Fibroblast of the conjunctiva (primary cell): Measurements from ENCODE around the gene CDPF1.

Source experiments
- DNase-seq: peaks from one replicate; pipeline ENCODE4 v3.0.0-alpha.2; 2010; ENCODE audit warnings: low read depth

The CDPF1 gene, protein sequence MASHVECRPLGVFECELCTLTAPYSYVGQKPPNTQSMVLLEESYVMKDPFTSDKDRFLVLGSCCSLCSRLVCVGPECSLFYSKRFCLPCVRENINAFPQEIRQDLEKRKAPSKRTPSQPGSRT

DNA sequence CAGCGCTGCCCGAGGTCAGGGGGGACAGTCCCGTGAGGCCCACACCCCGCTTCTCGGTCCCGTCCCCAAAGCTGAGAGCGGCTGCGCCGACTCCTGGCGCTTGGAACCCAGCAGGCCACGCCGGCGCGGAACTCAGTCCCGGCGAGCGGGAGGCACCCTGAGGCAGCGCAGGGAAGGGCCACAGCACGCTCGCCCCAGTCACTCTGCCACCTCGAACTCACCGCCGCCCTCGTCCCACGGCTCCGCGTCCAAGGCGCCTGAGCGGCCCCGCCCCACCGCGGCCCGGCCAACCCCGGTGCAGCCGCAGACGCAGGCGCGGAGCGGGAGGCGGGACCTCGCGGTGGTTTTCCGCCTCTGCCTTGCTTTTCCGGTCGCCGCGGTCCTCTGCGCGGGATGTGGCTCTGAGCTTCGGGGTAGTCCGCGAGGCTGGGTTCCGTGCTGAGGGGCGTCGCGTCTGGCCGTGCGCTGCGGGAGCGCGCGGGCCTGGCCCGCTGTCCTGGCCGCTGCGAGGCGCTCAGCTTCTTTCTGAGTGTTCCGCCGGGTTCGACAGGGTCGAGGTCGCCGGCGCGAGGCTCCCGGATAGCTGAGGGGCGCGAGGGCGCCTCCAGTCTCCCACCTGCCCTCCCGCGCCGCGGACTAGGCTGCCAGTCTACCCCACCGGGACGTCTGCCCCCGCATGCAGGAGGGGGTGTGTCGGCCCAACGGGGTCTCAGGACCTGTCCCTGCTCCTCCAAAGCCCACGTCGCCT lies at the start of gene CDPF1:
TSS of gene CDPF1 (minus strand) at position 259 of the 748 bp plus-strand sequence. CDS start 2,009 bp downstream, outside the sequence.
- peak; percentile 35 for DNase-seq

DNA sequence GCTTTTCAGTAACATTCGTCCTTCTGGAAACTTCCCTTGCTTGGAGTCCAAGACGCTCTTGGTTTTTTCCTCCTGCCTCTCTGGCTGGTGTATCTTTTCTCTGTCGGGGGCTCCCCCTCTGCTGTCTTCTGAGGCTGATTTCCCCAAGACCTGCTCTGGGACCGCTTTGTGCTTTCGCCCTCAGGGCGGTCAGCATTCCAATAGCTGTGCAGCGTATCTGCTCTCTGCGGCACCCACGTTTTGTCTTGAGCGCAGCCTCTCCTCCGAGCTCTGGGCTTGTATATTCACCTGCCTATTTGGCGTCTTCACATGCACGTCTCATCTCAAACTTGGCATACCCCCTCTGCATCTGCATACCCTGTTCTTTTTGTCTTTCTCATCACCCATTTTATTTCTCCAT lies 49.0 kb upstream of the CDPF1 start:
- DNase-seq: no peak

DNA sequence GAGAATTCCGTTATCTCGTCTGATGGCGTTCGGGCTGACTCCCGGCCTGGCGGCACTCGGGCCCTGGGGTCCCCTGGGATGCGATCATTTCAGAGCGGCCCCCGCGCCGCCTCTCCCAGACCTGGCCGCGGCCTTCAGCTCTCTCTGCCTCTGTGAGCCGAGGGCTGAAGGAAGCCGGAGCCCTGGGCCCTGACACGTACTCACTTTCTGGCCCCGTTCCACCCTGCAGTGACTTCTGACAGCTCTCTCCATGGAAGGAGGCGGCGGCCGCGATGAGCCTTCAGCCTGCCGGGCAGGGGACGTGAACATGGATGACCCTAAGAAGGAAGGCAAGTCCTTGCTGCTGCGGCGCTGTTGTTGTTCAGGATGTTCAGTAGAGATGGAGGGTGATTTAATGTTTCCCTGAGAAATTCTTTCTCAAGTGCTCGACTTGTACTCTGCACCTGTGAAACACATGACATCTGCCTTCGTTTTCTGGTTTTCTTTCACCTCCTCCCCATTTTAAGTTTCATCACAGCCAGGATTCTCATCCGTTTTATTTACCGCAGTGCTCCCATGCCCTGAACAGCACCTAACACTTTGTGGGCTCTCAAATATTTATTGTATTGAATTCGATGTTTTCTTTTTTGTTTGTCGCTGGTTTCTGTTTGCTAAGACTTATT lies 47.2 kb upstream of the CDPF1 start:
- DNase-seq: no peak

DNA sequence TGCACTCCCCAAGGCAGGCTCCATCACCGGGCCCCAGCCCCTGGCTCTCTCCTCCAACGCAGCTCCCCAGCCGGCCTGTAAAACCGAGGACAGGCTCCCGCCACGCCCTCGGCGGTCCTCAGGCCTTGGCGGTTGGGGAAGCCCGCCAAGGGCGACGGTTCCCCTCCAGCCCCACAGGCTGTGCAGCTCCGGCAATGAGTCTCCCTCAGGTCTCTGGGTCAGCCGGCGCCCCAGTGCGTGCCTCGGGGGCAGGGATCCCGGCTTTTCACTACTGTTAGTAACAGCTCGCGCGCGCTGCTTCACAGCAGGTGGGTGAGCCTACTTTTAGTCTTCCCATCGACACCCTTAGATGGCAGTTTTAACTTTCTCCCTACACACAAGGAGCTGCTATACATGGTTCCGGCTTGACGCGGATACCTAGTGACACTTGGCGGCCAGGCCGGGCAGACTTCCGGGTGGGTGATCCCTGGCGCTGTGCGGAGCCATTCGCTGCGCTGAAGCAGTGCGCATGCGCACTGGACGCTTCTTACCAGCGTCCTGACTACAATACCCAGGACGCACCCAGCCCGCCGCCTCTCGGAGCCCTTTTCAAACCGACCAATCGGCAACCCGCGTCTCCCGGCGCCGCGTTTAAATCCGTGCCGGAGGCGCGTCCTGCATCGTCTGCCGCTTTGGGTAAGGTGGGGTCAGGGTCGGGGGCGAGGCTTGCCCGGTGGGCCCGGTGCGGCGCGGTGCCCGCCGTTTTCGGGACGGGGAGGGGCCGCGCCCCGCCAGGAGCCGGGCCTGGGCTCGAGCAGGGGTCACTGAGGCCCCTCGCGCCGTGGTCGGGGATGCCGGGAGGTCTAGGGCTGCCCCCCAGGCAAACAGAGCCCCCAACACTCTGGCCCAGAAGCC lies 46.4 kb upstream of the CDPF1 start, which contains the start of gene GTSE1:
TSS of gene GTSE1 (plus strand) at position 614 of the 894 bp plus-strand sequence. CDS start 531 bp downstream, outside the sequence.
- DNase-seq: peak; percentile 98

DNA sequence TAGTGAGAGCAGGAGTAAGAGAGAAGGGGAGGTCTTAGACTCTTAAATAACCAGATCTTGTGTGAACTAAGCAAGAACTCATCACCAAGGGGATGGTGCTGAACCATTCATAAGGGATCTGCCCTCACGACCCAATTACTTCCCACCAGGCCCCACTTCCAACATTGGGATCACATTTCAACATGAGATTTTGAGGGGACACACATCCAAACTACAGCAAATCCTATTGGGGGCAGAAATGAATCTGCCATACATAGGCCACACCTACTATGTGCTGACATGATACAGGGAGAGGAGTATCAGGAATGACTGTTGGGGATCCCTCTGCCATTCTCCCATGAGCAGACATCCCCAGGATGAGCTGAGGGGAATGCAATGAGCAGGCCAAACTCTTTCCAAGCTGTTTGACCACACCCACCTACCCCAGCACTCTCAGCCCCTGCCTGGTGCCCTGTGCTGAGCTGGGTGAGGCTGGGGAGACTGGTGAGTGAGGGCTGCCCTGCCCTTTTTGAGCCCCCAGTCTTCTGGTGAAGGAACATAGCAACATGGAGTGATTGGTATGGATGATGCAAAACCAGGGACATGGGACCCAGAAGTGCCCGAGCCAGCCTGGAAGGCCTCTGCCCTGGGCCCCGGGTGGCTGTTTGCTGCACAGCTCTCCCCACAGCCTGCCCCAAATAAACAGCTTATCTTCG lies 45.3 kb upstream of the CDPF1 start:
- no peak for DNase-seq

DNA sequence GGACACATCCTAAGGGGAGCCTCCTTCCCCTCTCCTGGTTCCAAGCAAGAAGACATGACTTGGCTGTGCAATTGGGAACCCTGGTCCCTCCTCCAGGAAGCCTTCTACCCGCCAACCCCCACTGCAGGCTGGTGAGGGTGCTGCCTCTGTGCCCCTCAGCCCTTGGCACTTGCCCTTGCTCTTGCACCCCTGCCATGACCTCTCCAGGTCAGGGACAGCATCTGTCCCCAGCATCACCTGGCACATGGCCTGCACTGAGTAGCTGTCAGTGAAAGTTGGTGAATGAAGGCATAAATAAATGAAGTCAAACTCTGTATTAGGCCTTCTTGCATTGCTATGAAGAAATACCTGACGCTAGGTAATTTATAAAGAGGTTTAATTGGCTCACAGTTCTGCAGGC lies 44.7 kb upstream of the CDPF1 start:
- no peak for DNase-seq

DNA sequence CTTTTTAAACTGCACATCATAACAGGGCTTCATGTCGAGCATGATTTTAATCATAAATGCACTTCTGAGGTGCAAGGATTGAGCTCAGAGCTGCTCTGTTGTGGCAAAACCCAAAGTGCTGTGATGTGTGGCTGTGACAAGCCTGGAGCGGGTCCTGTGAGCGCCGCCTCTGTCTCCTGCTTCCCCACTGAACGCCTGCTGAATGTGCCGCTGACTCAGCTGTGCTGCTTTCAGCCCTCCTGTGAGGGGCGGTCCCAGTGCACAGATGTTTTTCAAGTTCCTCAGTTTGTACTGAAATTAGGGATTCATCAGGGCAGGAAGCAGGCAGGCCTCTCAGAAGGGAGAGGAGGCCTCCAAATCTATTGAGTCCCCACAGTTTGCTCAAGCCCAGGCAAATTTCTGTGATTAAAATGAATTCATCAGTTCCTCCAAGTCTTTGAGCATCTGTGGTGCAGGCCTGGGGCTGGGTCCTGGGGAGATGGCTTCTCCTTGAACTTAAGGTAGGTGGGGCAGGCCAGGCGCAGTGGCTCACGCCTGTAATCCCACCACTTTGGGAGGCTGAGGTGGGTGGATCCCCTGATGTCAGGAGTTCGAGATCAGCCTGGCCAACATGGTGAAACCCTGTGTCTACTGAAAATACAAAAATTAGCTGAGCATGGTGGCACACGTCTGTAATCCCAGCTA lies 43.6 kb upstream of the CDPF1 start:
- no peak for DNase-seq

DNA sequence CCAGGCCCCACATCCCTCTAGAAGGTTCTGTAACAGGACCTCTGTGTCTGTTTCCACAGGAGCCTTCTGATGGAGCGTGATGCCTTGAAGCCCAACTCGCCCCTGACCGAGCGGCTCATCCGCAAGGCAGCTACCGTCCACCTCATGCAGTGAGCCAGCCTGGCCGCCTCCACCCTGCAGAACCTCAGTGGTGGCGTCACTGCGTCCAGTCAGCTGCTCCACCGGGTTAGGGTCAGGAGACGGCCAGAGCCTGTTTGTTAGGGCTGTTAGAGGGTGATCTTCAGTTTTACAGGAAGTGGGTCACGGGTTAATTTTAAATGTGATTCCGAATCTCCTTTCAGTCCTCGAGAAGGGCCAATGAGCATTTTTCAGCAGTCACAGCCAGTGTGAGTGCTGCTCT lies 42.6 kb upstream of the CDPF1 start:
- no peak for DNase-seq

DNA sequence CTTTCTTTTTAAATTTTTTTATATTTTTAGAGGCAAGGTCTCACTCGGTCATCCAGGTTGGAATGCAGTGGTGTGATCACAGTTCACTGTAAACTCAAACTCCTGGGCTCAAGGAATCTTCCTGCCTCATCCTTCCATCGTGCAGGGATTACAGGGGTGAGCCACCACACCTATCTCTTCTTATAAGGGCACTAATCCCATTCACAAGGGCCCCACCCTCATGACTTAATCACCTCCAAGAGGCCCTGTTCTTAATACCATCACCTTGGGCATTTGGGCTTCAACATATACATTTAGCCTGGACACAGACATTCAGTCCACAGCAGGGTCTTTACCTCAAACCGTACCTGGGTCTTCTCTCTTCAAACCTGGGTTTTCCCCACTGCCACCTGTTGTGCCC lies 42.1 kb upstream of the CDPF1 start:
- DNase-seq: no peak

DNA sequence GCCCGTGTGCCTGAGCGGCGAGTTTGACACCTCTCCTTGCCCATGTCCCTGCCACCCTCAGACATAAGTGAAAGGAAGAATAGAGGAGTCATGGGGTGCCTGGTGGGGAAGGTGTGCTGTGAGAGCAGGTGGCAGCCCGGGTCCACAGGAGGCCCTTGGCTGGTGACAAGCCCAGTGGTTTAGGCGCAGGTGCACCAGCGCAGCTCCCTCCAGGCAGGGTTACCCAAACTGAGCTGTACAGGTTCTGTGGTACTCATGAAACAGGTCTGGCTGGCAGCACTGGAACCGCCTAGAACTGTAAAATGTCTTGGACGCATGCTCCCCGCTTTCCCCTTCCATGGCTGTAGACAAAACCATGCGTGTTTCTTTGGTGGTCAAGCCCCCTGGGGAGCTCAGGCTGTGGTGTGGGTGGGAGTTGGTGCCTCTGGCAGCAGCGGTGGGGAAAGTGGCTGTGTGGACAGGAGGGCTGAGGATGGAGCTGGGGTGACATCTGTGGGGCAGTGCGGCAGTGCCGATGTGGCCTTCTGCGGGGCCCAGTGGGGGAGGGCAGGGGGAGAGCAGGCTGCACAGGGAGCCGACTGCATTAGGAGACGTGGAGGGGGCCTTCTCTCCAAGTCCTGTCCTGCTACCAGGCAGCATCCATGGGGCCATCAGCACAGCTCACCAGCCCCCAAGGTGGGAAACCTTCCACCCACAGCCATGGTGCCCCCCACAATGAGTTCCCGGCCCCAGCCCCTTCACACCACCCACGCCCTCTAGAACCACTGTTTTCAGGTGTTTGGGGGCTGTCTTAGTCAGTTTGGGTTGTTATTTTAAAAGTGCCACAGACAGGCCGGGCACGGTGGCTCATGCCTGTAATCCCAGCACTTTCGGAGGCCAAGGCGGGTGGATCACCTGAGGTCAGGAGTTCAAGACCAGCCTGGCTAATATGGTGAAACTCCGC lies 41.0 kb upstream of the CDPF1 start:
- DNase-seq: no peak

DNA sequence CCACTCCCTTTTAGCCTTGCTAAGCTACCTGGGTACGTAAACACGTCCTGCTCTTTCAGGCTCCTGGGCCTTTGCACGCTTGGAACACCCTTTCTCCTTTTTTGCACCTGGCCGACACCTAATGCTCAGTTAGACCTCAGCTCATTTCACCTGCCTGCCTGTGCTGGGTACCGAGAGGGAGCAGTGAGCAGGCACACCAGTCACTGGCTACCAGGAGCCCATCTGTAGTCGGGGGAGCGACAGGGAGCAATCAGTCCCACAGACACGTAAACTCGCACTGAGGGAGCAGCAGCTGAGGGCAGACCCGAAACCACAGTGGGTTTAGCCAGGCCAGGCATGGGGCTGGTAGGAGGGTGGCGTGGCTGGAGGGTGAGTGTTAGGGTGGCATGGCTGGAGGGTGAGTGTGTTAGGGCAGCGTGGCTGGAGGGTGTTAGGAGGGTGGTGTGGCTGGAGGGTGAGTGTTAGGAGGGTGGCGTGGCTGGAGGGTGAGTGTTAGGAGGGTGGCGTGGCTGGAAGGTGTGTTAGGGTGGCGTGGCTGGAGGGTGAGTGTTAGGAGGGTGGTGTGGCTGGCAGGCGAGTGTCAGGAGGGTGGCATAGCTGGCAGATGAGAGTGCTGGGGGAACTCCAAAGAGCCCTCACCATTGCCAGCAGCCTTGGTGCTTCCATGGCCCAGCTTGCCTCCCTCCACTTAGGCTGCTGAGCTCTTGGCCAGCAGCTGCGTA lies 40.2 kb upstream of the CDPF1 start:
- no peak for DNase-seq

DNA sequence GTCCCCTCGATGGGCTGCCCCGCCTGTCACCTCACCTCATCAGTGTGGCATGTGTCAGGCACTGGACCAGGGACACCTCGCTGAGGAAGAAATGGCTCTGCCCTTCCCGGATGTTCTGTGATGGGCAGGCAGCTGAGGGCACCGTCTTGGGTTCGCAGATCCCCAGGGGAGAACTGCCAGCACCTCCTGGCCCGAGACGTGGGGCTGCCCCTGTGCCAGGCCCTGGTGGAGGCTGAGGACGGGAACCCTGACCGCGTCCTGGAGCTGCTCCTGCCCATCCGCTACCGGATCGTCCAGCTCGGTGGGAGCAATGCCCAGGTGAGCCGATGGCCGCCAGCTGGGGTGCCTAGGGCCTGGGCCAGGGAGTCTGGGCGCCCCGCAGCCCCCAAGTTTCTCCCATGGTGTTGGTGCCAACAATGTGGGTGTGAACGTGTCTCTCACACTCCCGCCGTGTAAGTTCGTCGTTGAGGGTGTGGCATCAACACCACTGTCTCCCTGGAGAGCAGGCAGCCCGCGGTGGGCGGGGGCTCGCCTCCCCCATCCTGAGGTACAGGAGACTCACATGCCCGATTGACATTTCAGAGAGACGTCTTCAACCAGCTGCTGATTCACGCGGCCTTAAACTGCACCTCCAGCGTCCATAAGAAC lies 39.3 kb upstream of the CDPF1 start:
- no peak for DNase-seq

DNA sequence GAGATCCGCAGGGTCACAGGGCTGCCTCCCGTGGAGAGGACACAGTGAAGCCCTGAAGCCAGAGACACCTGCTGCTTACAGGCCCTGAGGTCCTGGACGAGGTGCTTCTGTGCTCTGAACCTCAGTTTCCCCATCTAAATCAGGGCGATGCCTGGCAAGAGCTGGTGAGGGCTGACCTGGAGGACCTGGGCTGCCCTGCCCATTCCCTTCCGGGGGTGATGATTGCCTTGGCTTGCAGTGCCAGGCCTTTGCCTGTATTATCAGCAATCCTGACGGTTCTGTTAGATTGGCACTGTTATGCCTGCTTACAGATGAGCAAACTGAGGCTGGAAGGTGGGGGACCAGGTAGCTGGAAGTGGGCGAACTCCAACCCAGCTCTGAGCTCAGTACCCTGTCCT lies 38.8 kb upstream of the CDPF1 start:
- DNase-seq: no peak

DNA sequence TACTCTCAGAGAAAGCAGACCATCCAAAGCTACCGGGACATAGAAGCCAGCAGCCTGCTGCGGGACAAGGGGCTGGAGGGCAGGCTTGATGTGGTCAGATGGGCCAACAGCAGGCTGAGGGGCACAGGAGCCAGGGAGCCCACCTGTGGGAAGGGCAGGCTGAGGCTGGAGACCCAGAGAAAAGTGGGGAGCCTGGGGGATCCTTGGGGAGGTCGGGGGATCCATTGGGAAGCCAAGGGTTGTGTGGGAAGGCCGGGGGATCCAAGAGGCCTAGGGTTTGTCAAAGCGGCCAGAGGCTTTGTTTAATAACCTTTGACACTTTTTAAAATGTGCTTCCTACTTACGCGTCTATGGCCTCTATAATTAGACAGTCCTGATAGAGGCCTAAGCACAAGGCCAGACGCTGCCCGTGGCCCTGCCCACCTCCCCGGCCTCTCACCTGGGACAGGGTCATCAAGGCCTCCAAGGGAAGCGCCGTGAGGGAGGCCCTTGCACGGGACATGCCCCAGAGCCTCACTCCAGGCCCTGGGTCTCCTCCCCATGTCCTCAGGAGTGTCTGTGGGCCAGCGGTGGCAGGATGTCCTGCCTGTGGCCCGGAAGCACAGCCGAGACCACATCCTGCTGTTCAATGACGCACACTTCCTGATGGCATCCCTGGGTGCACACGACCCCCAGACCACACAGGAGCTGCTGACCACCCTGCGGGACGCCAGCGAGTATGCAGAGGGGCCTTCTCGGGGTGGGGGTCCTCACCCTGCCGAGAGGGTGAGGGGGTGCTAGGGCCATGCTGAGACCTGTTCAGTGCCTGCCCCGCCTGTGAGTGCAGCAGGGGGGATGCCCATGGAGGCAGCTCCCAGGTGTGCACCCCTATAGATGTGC lies 38.0 kb upstream of the CDPF1 start:
- DNase-seq: no peak

DNA sequence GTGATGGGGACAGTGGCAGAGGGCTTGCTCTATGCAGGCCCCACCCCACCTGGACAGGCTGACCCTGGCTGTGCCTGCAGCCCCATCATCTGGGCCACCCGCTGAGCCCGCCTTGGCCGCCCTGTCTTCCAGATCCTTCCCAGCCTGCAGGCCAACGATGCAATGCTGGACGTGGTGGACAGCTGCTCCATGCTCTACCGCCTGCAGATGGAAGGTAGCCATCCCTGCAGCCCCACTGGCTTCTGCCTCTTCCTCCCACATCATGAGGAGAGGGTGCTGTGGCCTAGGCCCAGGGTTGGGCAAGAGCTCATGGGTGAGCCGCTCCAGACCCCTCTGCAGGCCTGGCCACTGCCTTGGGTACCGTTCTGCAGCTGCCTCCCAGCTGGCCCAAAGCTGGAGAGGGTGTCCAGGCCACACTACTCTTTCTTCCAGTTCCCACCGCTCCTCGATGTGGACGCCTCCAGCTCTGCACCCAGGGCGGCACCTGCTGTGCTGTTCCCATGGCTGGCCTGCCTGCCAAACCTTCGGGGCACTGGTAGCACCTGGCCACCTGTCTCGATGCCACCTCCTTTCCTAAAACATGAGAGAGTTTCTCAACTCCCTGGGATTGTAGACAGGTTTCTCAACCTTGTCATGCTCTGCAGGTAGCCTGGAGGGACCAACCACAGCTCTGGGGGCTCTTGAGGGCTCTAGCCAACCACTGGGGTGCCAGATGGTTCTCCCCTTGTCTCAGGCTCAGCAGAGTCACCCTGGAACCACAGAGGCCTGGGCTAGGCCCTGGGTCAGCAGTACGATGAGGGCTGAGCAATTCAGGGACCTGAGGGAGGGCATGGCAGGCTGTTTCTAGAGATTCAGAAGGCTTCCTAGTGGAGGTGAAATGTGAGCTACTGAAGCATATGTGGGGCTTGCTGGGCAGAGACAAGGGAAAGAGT lies 37.1 kb upstream of the CDPF1 start:
- no peak for DNase-seq

DNA sequence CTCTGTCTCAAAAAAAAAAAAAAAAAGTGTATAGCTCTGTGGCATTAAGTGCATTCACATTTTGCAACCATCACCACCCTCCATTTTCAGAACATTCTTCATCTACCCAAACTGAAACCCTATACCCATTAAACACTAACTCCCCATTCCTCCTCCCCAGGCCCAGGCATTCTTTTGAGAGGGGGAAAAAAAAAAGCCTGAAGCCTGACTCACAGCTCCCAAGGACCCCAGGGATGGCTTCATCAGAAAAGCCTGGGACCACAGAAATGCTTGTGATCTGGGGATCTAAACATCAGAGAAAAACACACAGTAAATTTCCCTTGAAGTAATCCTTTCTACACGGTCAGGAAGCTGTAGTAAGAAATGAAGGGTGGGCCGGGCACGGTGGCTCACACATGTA lies 35.9 kb upstream of the CDPF1 start:
- DNase-seq: no peak
